Brain microvascular endothelial cell (primary cell): Measurements from ENCODE around the gene CADM1.

ENCODE experiments used
- DNase-seq: peaks from one replicate; pipeline ENCODE4 v3.0.0-alpha.2; 2020
- H3K27ac ChIP-seq: fragments of 250-450 bp; sonication (Bioruptor Pico); 2 replicates; pipeline ENCODE4 v1.5.1; 2020; ENCODE audit warnings: mild to moderate bottlenecking, moderate library complexity
- H3K27me3 ChIP-seq: fragments of 250-450 bp; sonication (Bioruptor Pico); replicated peaks from 2 replicates; pipeline ENCODE4 v1.5.1; 2020; ENCODE audit warnings: mild to moderate bottlenecking
- H3K36me3 ChIP-seq: fragments of 250-450 bp; sonication (Bioruptor Pico); replicated peaks from 2 replicates; pipeline ENCODE4 v1.5.1; 2020; ENCODE audit warnings: mild to moderate bottlenecking
- H3K4me3 ChIP-seq: 2 replicates; pipeline ENCODE4 v1.5.1; 2011; ENCODE audit warnings: low read depth, mild to moderate bottlenecking, control low read depth, low read length, moderate library complexity
- in situ Hi-C: cut with HindIII; loops from 2 replicates; pipeline ENCODE4 v1.10.0; 2017; ENCODE audit warnings: low sequenced_read_pairs, low pct_ligation_motif_present
- TF ChIP-seq, protein P1 (sequence below): IDR thresholded peaks from 2 replicates; pipeline ENCODE4 v1.5.1; 2011; ENCODE audit warnings: low read depth, mild to moderate bottlenecking, moderate library complexity, low read length, control low read depth, inconsistent platforms; ENCODE audit errors: missing control alignments

The CADM1 gene

DNA sequence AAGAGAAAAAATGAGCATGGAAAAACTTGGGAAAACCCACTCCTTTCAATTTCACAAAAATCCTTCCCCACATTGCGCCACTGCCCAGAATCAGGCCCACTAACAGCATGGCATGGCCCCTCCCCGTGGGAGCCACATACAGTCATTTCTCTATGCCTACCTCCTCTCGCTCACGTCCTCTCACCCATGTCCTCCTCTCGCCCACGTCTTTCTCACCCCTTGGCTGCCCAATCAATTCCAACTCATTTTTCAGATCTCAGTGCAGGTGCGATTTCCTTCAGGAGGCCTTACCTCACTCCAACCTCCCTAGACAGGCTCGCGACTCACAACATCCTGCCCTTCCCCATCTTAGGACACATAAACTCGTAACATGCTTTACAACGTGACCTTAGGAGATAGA is 229.2 kb downstream of the CADM1 start:
- no peak overlapping the region for H3K27ac ChIP-seq
- H3K27me3 ChIP-seq: no peaks in the 10 kb centered on the region
- in situ Hi-C loops: no loop called here
- TF ChIP-seq, protein P1, sequence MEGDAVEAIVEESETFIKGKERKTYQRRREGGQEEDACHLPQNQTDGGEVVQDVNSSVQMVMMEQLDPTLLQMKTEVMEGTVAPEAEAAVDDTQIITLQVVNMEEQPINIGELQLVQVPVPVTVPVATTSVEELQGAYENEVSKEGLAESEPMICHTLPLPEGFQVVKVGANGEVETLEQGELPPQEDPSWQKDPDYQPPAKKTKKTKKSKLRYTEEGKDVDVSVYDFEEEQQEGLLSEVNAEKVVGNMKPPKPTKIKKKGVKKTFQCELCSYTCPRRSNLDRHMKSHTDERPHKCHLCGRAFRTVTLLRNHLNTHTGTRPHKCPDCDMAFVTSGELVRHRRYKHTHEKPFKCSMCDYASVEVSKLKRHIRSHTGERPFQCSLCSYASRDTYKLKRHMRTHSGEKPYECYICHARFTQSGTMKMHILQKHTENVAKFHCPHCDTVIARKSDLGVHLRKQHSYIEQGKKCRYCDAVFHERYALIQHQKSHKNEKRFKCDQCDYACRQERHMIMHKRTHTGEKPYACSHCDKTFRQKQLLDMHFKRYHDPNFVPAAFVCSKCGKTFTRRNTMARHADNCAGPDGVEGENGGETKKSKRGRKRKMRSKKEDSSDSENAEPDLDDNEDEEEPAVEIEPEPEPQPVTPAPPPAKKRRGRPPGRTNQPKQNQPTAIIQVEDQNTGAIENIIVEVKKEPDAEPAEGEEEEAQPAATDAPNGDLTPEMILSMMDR: no peak
- H3K4me3 ChIP-seq: no peak overlapping the region
- DNase-seq: no peak
- no peaks in the 10 kb centered on the region for H3K36me3 ChIP-seq

DNA sequence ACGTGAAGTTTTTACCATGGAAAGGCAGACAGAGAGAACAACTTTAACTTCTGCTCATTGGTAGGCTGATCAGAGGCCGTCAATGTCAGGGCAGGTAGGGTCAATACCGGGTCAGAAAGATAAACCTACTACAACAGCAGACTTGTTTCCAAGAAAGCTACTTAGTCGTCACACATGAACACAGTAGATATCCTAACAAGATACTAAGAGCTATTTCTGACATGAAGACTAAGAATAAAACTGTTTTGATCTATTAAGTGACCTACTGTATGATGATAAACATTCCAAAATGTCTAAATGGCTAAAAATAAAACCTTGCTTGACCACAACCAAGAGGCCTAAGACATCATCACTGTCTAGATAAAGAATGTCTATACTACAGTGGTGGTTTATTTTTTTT is 231.3 kb downstream of the CADM1 start:
- no peak for DNase-seq
- TF ChIP-seq, protein P1: no peak
- in situ Hi-C loops: no loop called here

DNA sequence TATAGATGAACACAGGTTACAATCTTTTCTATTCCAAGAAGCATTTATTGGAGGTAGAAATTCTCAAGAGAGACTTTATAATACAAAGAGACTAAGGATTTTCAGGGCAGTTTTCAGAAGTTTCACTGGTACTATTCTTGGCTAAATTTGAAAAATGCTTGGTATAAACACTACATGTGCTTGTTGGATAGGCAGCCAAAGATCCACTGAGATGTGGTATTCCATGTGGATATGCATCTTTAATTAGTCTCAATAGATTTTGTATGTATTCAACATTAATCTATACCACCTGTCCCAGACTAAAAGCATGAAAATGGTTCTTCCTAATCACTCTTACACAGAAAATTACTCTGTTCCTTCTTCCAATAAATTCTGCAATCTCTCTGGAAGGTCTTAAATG is 232.6 kb downstream of the CADM1 start:
- TF ChIP-seq, protein P1: no peak
- DNase-seq: no peak
- Histone ChIP-seq H3K36me3 (no peaks in the 10 kb centered on the region), H3K4me3 (no peak overlapping the region), H3K27me3 (no peaks in the 10 kb centered on the region), H3K27ac (no peak overlapping the region)
- in situ Hi-C loops: no loop called here

More for the DNA sequence above, 231.3 kb downstream of the CADM1 start:
- Histone ChIP-seq H3K4me3 (no peak overlapping the region), H3K36me3 (no peaks in the 10 kb centered on the region), H3K27ac (no peak overlapping the region), H3K27me3 (no peaks in the 10 kb centered on the region)

DNA sequence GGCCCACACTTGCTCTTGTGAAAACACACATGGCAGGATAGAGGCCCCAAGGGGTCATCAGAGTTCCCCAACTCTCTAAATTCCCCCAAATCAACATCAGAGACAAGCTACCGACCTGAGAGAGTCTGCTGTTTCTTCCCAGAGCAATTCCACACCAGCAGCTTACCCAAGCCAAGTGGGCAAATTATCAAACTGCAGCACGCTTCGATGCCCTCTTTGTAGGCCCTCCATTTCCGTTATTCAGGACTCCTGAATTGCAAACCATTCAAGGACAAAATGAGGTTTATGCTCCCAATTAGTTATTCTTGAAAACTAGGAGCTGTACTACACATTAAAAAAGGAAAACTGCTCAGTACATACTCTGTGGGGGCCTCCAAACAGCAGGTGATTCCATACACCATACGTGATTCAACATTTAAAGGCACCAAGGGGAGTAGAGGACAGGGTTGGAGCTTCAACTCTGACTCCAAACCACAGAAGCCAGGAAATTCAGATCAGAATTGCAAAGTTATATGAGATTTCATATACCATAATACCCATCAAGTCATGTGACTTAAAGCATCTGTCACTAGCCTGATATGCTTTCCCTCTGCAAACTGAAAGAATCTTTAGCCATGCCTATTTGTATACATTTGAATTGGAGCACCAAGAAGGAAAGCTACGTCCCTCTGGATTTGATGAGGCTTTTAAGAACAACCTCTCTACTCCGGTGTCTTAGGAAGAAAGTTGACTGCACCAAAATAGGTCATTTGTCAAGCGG is 234.8 kb downstream of the CADM1 start:
- Histone ChIP-seq H3K36me3 (no peaks in the 10 kb centered on the region), H3K27me3 (no peaks in the 10 kb centered on the region), H3K27ac (no peak overlapping the region), H3K4me3 (no peak overlapping the region)
- DNase-seq: no peak
- TF ChIP-seq, protein P1: no peak
- in situ Hi-C loops: no loop called here

DNA sequence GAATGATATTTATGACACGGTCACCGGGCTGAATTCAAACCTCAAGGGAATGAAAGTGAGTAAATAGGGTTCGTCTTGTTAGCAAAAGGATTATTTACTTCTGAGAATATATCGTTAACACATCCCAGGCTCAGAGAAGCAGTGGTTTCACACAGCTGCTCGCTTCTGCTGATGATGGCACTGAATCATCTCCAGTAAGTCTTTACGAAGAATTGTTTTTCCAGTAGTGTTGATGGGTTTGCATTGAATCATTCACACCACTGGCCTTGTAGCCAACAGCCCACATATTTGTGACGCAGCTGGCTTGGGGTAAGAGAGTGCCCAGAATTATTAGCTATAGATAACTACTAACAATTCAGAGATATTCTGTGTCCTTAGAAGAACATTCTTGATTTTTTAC is 236.3 kb downstream of the CADM1 start:
- no peak overlapping the region for H3K27ac ChIP-seq
- no peak for DNase-seq
- no peaks in the 10 kb centered on the region for H3K36me3 ChIP-seq
- no peaks in the 10 kb centered on the region for H3K27me3 ChIP-seq
- in situ Hi-C loops: no loop called here
- no peak overlapping the region for H3K4me3 ChIP-seq
- TF ChIP-seq, protein P1: no peak
